Osteoblast (primary cell): Measurements from ENCODE around the gene NKX6-1. TPM values are rescaled to one million over a fixed set of nuclear protein-coding genes. Genes with fewer than 3 reads are reported as not detected.

Source experiments
- DNase-seq: peaks from one replicate; pipeline ENCODE4 v3.0.0; 2011; ENCODE audit warnings: low spot score, mixed read lengths; ENCODE audit not compliant: insufficient read length; ENCODE audit errors: missing footprints
- H2AFZ ChIP-seq: 2 replicates; pipeline ENCODE4 v1.6.0; 2011; ENCODE audit warnings: mild to moderate bottlenecking, low read length
- H3K27ac ChIP-seq: 2 replicates; pipeline ENCODE4 v1.5.1; 2011; ENCODE audit warnings: mild to moderate bottlenecking, low read depth, low read length, moderate library complexity
- H3K27me3 ChIP-seq: 2 replicates; pipeline ENCODE4 v1.6.0; 2012; ENCODE audit warnings: mild to moderate bottlenecking, control low read depth, inconsistent platforms, low read length, moderate library complexity; ENCODE audit not compliant: insufficient read depth
- H3K36me3 ChIP-seq: 2 replicates; pipeline ENCODE4 v1.5.1; 2011; ENCODE audit warnings: mild to moderate bottlenecking, low read length, control low read depth, moderate library complexity; ENCODE audit not compliant: insufficient read depth
- H3K4me1 ChIP-seq: 2 replicates; pipeline ENCODE4 v1.5.1; 2011; ENCODE audit warnings: mild to moderate bottlenecking, low read length, control low read depth, moderate library complexity; ENCODE audit not compliant: insufficient read depth
- H3K4me2 ChIP-seq: 2 replicates; pipeline ENCODE4 v1.6.0; 2011; ENCODE audit warnings: mild to moderate bottlenecking, low read length; ENCODE audit not compliant: insufficient read depth
- H3K4me3 ChIP-seq: fragments of 200-600 bp; sonication (generic); 3 replicates; pipeline ENCODE4 v1.5.1; 2012; ENCODE audit warnings: mild to moderate bottlenecking, low read length, inconsistent platforms; ENCODE audit not compliant: insufficient read depth
- H3K79me2 ChIP-seq: 2 replicates; pipeline ENCODE4 v1.6.0; 2012; ENCODE audit warnings: mild to moderate bottlenecking, low read length, control low read depth, inconsistent platforms; ENCODE audit not compliant: insufficient read depth
- H3K9me3 ChIP-seq: 2 replicates; pipeline ENCODE4 v1.5.1; 2011; ENCODE audit warnings: low read depth, low read length, control low read depth
- H4K20me1 ChIP-seq: 2 replicates; pipeline ENCODE4 v1.6.0; 2012; ENCODE audit warnings: mild to moderate bottlenecking, low read length, control low read depth; ENCODE audit not compliant: insufficient read depth
- CTCF ChIP-seq: IDR thresholded peaks from 2 replicates; pipeline ENCODE4 v1.5.1; 2011; ENCODE audit warnings: mild to moderate bottlenecking, low read depth, low read length, moderate library complexity; ENCODE audit errors: extremely low read depth
- small RNA-seq: library from RNA; depleted of rRNA; stranded (forward); fragments of <200 nt; gene quantifications from one replicate; pipeline ENCODE3, GENCODE V24; 2012
- total RNA-seq: library from RNA; depleted of rRNA; stranded (reverse); fragments of >200 nt; gene quantifications from 2 replicates; pipeline ENCODE4 v1.2.3, GENCODE V29; 2012

Gene NKX6-1
- total RNA-seq, 1 donor, result not detected

GRCh38 chr4:84443523-84443922 lies 55.6 kb downstream of the NKX6-1 start:
- Histone ChIP-seq H2AFZ (no peak overlapping the region), H3K79me2 (no peaks in the 10 kb centered on the region), H3K4me3 (no peak overlapping the region), H3K4me1 (no peaks in the 10 kb centered on the region), H3K27me3 (no peaks in the 10 kb centered on the region), H3K4me2 (no peak overlapping the region), H4K20me1 (no peaks in the 10 kb centered on the region), H3K9me3 (no peaks in the 10 kb centered on the region), H3K36me3 (no peaks in the 10 kb centered on the region), H3K27ac (no peak overlapping the region)
- TF ChIP-seq CTCF, result no peak
- DNase-seq, result no peak

GRCh38 chr4:84442778-84443177 lies 56.3 kb downstream of the NKX6-1 start:
- no peak for DNase-seq
- no peak for TF ChIP-seq CTCF
- Histone ChIP-seq H3K27me3 (no peaks in the 10 kb centered on the region), H3K9me3 (no peaks in the 10 kb centered on the region), H3K4me2 (no peak overlapping the region), H3K27ac (no peak overlapping the region), H4K20me1 (no peaks in the 10 kb centered on the region), H3K4me3 (no peak overlapping the region), H3K4me1 (no peaks in the 10 kb centered on the region), H3K36me3 (no peaks in the 10 kb centered on the region), H2AFZ (no peak overlapping the region), H3K79me2 (no peaks in the 10 kb centered on the region)

Small RNA genes within 50 kb of the gene (small RNA-seq; reads per million reads assigned to genes)
- not detected for gene RPL3P13

Other genes with a start within 250 kb of the NKX6-1 start
- gene CDS1, start 83.8 kb upstream of the NKX6-1 start, total RNA-seq, result under 0.01 and 0.29 TPM in 2 replicates